Fibroblast of the aortic adventitia (primary cell): Measurements from ENCODE around the gene TIE1. TPM values are rescaled to one million over a fixed set of nuclear protein-coding genes. Genes with fewer than 3 reads are reported as not detected.

Experiments used
- DNase-seq: peaks from one replicate; pipeline ENCODE4 v3.0.0-alpha.2; 2010; ENCODE audit warnings: low read depth
- H3K4me3 ChIP-seq: 2 replicates; pipeline ENCODE4 v1.5.1; 2011; ENCODE audit warnings: low read depth, mild to moderate bottlenecking, control low read depth, low read length, moderate library complexity
- total RNA-seq: library from RNA; depleted of rRNA; stranded (reverse); fragments of >200 nt; gene quantifications from 2 replicates; pipeline ENCODE4 v1.2.3, GENCODE V29; 2012; ENCODE audit warnings: low replicate concordance
- TF ChIP-seq, protein P1 (sequence below): IDR thresholded peaks from 2 replicates; pipeline ENCODE4 v1.5.1; 2011; ENCODE audit warnings: mild to moderate bottlenecking, low read length, control low read depth, inconsistent platforms; ENCODE audit not compliant: insufficient read depth

Gene TIE1
- total RNA-seq, 1 donor: 0.81 TPM

DNA sequence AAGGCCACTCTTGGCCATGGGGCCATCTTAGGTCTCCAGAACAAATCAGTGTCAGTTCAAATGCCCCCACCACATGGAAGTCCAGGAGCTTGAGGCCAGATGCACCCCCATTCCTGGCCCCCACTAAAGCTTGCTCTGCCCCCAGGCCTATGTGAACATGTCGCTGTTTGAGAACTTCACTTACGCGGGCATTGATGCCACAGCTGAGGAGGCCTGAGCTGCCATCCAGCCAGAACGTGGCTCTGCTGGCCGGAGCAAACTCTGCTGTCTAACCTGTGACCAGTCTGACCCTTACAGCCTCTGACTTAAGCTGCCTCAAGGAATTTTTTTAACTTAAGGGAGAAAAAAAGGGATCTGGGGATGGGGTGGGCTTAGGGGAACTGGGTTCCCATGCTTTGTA is 21.7 kb downstream of the TIE1 start:
- no peak for DNase-seq
- TF ChIP-seq, protein P1, sequence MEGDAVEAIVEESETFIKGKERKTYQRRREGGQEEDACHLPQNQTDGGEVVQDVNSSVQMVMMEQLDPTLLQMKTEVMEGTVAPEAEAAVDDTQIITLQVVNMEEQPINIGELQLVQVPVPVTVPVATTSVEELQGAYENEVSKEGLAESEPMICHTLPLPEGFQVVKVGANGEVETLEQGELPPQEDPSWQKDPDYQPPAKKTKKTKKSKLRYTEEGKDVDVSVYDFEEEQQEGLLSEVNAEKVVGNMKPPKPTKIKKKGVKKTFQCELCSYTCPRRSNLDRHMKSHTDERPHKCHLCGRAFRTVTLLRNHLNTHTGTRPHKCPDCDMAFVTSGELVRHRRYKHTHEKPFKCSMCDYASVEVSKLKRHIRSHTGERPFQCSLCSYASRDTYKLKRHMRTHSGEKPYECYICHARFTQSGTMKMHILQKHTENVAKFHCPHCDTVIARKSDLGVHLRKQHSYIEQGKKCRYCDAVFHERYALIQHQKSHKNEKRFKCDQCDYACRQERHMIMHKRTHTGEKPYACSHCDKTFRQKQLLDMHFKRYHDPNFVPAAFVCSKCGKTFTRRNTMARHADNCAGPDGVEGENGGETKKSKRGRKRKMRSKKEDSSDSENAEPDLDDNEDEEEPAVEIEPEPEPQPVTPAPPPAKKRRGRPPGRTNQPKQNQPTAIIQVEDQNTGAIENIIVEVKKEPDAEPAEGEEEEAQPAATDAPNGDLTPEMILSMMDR: no peak
- no peak overlapping the region for H3K4me3 ChIP-seq

GRCh38 chr1:43324810-43325209 is 24.0 kb downstream of the TIE1 start:
- H3K4me3 ChIP-seq: no peak overlapping the region
- TF ChIP-seq, protein P1: no peak
- no peak for DNase-seq

DNA sequence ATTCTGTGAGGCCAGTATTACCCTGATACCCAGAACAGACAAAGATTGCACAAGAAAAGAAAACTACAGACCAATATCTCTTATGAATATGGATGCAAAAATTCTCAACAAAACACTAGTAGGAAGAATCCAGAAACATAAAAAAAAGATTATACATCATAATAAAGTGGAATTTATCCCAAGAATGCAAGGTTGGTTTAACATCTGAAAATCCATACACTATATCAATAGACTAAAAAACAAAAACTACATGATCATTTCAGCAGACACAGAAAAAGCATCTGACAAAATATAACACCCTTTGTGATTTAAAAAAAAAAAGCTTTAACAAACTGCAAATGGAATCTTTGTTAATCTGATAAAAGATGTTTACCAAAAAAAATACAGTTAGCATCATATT is 24.6 kb downstream of the TIE1 start:
- H3K4me3 ChIP-seq: no peak overlapping the region
- DNase-seq: no peak
- TF ChIP-seq, protein P1: no peak

- TF ChIP-seq, protein P1: no peak
- no peak overlapping the region for H3K4me3 ChIP-seq
- peak; percentile 23 for DNase-seq
These were observed 26.9 kb downstream of the TIE1 start for GRCh38 chr1:43327549-43328292.

GRCh38 chr1:43329995-43330751 is 29.4 kb downstream of the TIE1 start:
- DNase-seq: peak; percentile 81
- TF ChIP-seq, protein P1: no peak
- H3K4me3 ChIP-seq: no peak overlapping the region

DNA sequence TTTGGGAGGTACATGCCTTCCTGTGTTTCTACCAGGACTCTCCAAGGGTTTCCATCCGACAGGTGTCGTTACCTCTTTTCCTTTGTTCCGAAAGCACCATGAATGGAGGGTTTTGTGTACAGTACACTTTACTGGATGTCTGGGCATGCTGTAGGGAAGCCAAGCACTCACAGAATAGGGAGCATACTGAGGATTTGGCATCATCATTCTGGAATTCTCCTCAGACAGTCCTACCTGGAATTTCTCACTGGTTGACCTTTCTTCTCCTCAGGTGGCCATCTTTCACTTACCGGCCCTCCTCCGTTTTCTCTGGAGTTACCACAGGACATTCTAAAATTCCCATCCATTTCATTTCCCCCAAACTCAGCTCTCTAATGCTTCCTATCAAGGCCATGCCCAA is 30.9 kb downstream of the TIE1 start:
- no peak for DNase-seq
- H3K4me3 ChIP-seq: no peak overlapping the region
- TF ChIP-seq, protein P1: no peak
